ENCODE data around the gene ARMH4. TPM values are rescaled to one million over a fixed set of nuclear protein-coding genes. Genes with fewer than 3 reads are reported as not detected.
A peak's percentile ranks its signal among the peaks of the same experiment; 100 is the strongest.

The ARMH4 gene
- total and polyA plus RNA-seq, 9 donors: 4.6 to 22.5 (median 16.5) TPM

GRCh38 chr14:57982804-57983634 lies 169.0 kb downstream of the ARMH4 start:
- Histone ChIP-seq H3K4me3 (no peak overlapping the region), H3K9me3 (no peaks in the 10 kb centered on the region), H3K4me1 (ENCODE audit: insufficient read depth) (no peaks in the 10 kb centered on the region), H3K27ac (no peak overlapping the region), H3K36me3 (no peaks in the 10 kb centered on the region), H3K27me3 (no peaks in the 10 kb centered on the region)
- 25 to 36% (median 27%) methylated on average over 8 of the region's 8 CpGs for WGBS, 3 donors
- DNase-seq: peak; percentile 32 to 61 (median 39)
- intact Hi-C loops (cut with DNase I): no loop called here
- TF ChIP-seq CTCF (IDR thresholded peaks at IDR 0.05) (no peak), POLR2A (IDR thresholded peaks at IDR 0.05) (no peak), EP300 (IDR thresholded peaks at IDR 0.05) (no peak)

- H3K27me3 ChIP-seq: no peaks in the 10 kb centered on the region
- no peaks in the 10 kb centered on the region for H3K9me3 ChIP-seq
- intact Hi-C loops (cut with DNase I): no loop called here
- H3K4me1 ChIP-seq (ENCODE audit: insufficient read depth): no peaks in the 10 kb centered on the region
- WGBS, 3 donors: 68 to 72% (median 72%) methylated on average over 12 of the region's 12 CpGs
- TF ChIP-seq POLR2A (IDR thresholded peaks at IDR 0.05): no peak
- no peak for TF ChIP-seq EP300 (IDR thresholded peaks at IDR 0.05)
- TF ChIP-seq CTCF (IDR thresholded peaks at IDR 0.05): no peak
- DNase-seq: no peak
- H3K36me3 ChIP-seq: no peaks in the 10 kb centered on the region
- no peak overlapping the region for H3K4me3 ChIP-seq
- no peak overlapping the region for H3K27ac ChIP-seq
Measured at GRCh38 chr14:57981817-57982560, 170.0 kb downstream of the ARMH4 start.

GRCh38 chr14:57979376-57980048 lies 172.5 kb downstream of the ARMH4 start:
- no peak for TF ChIP-seq POLR2A (IDR thresholded peaks at IDR 0.05)
- no peak for TF ChIP-seq EP300 (IDR thresholded peaks at IDR 0.05)
- intact Hi-C loops (cut with DNase I): no loop called here
- no peaks in the 10 kb centered on the region for H3K4me1 ChIP-seq (ENCODE audit: insufficient read depth)
- H3K27ac ChIP-seq: no peak overlapping the region
- H3K36me3 ChIP-seq: no peaks in the 10 kb centered on the region
- no peak for DNase-seq
- H3K27me3 ChIP-seq: no peaks in the 10 kb centered on the region
- 52 to 60% (median 59%) methylated on average over 4 of the region's 4 CpGs for WGBS, 3 donors
- no peak overlapping the region for H3K4me3 ChIP-seq
- no peaks in the 10 kb centered on the region for H3K9me3 ChIP-seq

GRCh38 chr14:57976701-57977100 lies 175.3 kb downstream of the ARMH4 start:
- Histone ChIP-seq H3K36me3 (no peaks in the 10 kb centered on the region), H3K4me3 (no peak overlapping the region), H3K4me1 (ENCODE audit: insufficient read depth) (no peaks in the 10 kb centered on the region), H3K9me3 (no peaks in the 10 kb centered on the region), H3K27ac (no peak overlapping the region), H3K27me3 (no peaks in the 10 kb centered on the region)
- no peak for DNase-seq
- TF ChIP-seq EP300 (IDR thresholded peaks at IDR 0.05): no peak
- TF ChIP-seq CTCF (IDR thresholded peaks at IDR 0.05): no peak
- no peak for TF ChIP-seq POLR2A (IDR thresholded peaks at IDR 0.05)
- intact Hi-C loops (cut with DNase I): no loop called here

Measured in ovary (tissue), 9 donors.